ENCODE data around the gene MTURN.

Gene MTURN

DNA sequence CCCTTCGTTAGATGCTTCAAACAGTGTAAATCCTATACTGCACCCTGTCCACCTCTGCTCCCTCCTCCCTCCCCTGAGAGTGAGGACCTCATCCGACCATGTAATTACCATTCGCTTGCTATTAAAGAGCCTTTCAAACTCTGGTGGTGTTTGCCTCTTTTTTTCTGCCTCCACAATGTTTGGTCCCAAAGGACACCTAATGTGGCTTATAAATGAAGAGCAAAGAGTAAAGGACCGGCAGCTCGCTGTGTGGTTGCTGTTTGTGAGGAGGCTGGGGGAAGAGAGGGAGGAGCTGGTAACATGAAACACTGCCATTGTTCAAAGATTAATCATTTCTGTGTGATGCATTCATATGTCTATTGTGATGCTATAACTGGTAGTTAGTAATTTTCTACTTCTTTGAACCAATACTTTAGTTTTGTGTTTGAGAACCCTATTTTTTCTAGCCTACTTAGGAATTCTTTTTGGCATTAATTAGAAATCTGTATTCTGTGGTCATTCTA is 27.9 kb downstream of the MTURN start:
- DNase-seq: peak; percentile 100

DNA sequence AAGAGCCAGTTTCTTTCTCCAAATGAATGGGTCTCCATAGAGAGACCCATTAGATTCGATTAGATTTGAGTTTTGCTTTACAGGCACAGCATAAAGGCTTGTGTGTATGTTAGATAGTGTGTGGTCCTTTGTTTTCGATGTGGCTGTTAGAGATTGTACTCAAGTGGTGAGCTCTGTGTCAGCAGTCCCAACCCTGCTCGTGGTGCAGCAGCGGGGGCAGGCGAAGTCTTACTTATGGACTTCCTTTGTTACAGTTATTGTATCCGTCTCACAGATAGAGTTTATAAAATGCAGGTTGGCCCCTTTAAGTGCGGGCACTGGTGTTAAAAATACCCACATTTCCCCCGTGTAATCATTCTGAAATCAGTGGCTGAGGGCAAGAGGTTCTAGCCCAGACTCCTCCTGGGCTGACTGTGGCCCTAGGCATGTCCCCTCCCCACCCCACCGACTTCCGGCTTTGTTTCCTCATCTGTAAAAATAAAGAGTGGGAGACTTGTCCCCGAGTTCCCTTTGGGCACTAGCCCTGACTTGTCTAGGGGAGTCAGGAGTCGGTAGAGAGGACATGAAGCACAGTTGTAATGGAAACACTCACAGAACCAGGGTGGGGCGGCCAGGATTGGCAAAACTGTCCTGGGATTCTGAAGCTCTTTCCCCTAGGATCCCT is 28.6 kb downstream of the MTURN start:
- peak; percentile 95 for DNase-seq

DNA sequence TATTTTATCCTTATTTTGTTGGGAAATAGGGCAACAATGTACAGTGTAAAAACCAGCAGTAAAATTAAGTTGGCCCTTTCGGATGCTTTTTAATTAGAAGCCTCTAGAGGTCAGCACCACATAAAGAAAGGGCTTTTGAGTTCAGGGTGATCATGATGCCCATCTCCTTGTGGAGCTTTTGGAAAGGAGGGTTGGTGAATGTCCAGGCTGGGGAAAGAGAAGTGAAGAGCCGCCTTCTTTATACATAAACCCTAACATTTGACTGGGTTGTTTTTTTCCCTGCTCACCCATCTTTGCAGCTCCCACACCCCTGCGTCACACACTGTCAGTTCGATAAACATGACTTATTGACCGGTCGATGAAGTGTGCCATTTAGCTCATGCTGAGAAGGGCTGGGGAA is 29.8 kb downstream of the MTURN start:
- peak; percentile 86 for DNase-seq

DNA sequence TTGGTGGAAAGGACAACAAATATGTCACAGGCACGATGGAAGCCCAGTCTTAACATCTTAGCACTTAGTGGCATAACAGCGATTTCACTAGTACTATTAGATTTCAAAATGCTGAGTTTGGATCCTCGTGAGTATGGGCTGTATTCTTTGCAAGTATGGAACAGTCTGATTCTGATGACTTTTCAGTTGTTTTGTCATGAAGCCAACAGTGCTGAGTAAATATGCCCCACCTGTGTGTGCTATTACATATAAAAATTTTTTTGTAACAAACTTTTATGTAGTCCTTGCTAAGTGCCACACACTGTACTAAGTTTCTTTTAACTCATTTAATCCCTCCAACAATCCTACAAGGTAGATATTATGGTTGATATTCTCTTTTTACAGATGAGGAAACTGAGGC is 30.8 kb downstream of the MTURN start:
- DNase-seq: no peak

DNA sequence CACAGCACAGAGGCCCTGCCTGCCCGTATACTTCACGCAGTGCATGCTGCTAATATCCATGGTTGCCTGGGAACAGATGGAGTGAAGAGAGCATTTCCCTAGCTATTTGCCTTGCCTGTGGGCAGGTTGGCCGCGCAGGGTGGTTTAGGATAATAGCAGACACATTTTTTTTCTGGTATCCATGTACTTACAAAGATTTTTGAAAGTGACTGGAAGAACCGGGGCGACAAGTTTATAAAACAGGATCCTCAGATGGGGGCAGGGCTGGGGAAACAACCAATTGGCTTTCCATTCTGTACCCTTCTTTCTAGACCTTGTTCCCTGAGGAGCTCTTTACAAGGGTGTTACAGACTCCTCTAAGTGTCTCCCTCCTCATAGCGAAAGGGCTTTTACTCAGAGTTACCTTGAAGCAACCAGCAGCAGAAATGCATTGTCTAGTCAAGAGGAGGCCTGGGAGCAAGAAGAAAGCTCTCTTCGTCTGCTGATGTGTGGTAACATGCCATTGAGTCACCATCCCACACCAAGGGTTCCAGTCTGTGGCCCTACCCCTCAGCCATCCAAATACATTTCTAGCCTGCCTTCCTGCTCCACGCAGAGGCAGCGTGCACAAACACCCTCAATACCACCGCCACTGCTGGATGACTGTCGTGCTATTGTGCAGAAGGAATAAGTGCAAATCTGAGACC is 31.5 kb downstream of the MTURN start:
- peak; percentile 59 for DNase-seq

DNA sequence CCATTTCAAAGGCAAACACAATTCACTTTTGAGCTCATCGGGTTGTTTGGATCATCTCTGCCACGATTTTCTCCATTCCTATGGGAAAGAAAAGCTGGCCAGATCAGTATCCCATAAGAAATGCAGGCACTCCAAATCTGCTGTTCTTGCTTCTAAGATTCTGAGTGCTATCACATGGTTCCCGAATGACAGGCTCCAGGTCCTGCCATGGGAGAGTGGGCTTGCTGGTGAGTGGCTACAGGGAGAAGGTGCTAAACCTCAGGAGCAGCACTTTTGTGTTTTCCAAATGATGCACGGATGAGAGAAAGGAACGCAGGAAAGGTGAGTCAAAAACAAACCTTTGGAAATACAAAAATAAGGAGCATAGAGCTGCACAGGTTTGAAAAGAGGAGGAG is 32.1 kb downstream of the MTURN start:
- no peak for DNase-seq

DNA sequence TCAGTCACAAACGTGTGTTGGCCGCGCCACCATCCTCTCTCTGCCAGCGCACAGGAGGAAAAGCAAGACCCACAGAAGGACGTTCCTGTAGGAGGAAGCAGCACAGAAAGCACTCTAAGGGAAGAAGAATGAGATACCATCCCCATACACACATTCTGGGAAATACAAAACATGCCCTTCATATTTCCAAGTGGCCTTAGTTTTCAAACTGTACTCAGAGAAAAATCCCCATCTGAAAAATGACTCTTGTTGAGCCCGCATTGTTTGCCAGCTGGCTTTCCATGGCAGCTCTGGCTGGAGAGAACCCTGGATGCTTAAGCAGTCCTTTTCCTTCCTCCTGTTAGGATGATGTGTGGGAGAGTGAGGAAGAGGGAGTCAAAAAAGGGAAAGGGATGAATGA is 33.1 kb downstream of the MTURN start:
- DNase-seq: no peak

DNA sequence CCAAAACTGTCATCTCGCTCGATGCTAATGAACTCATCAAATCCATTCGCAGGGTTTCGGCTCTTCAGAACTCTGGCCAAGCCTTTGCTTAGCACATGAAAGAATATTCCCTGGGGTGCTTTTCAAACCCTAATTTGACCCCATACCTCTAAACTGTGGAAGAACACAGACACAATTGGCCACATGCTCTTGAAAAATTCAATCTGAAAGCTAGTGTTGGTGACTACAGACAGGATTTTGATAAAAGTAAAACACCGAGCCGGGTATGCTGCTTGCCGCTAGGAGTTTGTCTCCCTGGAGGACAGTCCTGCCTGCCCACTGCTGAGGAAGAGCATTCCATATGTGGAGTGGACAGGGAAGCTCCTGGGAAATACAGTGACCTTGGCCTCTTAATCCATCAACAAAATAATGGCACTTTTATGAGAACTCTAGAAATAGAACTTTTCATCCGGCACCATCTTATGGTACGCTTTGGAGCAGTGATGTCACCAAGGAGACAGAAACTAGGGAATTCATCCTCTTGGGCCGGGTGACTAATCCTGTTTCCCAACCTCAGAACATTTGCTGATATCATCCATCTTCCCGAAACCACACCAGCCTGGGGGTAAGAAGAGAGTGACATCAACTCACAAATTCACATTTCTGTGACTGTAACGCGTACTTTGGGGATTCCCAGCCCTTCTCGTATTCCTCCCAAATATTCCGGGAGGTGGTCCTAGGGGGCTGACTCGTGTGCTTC is 34.2 kb downstream of the MTURN start:
- DNase-seq: no peak

DNA sequence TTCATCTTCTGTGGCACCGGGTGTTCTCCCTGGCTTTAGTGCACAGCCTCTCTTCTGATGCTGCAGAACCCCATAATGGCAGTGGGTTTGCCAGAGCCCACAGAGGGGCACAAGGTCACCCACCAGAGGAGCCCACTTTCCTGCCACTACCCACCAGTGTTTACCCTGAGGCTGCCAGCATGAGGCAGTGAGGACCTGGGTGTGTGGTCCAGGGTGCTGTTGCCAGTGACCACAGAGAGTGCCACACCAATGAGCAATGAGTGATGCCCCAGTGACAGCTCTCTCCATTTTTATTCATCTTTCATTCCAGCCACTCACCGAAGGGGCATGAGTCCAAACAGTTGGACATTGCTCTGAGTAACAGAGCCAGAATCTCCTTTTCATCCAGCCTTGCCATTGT is 34.8 kb downstream of the MTURN start:
- DNase-seq: no peak

DNA sequence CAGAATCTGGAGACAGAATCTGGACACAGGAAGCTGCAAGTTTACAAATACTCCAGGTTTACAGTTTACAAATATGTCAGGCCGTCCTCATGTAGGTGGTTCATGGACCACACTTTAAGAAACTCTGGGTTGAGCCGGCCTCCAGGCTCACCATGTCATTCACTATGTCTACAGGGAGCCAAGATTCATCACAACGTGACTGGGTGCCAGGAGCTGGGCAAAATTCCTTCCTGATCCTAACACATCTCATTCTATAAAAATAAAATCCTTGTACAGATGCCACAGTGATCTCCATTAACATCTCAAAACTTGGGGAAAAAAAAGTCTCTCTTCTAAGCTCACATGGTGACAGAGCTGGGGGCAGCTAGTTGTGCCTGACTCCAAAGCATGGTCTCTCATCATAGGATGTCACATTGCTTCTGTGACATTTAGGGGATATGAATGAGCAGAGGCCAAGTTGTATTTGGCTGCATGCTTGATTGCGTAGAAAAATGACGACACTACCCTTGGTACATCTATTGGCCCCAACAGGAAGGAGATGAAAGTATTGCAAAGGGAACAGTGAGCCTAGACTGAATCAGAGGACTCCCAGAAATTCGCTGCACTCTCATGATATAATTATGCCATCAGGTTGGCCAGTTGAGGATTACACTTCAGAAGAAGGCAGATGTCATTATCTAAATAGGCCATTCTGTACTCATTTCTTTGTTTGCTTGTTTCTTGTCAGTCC is 35.9 kb downstream of the MTURN start:
- no peak for DNase-seq

DNA sequence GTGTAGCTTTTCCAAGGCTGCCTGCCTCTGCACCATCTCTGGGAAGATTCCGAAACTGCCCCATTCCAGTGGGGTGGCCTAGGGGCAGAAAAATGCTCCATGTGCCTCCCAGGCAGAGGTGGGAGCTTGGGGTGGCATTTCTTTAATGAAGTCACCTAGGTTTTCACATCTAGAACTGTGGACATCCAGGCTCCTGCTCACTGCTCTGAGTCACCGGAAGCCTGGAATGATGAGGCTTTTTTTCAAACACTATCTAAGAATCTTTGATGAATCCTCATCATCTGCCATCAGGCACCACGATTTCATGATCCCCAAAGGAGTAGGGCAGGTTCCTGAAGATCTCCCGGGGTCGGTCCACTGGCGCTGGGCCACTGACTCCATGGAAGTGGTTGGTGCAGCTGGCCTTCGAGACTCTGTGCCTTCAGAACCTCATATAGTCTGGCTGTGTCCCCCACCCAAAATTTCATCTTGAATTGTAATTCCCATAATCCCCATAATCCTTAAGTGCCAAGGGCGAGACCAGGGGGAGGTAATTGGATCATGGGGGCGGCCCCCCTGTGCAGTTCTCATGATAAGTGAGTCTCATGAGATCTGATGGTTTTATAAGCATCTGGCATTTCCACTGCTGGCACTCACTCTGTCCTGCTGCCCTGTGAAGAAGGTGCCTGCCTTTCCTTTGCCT is 37.1 kb downstream of the MTURN start:
- no peak for DNase-seq

DNA sequence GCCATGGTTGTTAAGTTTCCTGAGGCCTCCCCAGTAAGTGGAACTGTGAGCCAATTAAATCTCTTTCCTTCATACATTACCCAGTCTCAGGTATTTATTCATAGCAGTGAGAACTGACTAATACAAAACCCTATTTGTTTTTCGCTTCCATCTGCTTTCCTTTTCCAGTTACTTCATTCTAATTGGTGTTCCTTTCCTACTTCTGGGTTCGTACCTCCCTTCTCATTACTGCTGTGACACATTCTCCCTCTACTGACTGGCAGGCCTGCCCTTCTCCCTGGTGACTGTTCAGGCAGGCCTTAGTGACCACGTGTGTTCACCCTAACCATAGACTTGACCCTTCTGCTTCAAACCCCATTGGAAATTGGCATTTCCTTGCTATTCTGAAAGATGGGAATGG is 37.7 kb downstream of the MTURN start:
- peak; percentile 92 for DNase-seq

DNA sequence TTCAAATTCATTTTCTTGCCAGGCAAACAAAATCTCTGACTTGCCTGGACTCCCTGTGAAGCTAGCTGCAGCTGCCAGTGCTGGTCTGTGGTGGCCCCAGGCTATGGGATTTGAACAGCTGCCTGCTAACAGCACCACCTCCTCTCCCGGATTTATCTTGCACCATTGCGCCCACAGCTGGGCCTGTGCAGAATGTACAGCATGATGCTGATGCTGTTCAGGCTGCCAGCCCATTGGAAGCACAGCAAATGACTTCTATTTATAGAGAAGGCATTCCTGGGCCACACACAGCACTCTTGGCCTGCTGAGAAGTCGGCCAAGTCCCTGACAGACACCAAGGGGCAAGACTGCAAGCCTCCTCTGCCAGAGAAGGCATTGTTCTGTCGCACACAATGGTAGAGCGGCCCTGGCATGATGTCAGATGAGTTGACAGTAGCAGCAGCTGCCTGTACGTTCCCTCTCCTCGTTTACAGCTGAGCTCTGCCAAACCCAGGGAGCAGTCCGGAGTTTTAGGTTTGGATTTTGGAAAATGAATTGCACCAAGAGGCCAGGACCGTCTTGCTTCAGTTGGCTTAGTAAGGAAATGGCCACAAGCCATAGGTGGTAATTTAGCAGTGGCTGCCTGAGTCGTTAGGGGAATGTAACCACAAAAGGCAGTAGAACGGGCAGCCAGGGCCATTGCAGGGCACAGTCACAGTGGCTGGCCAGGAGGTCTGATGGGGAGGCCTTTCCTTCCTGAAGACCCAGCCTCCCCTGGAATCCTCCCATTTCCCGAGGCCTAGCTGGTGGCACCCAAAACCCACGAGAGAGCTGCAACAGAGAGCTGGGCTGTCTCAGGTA is 38.5 kb downstream of the MTURN start:
- peak; percentile 100 for DNase-seq

DNA sequence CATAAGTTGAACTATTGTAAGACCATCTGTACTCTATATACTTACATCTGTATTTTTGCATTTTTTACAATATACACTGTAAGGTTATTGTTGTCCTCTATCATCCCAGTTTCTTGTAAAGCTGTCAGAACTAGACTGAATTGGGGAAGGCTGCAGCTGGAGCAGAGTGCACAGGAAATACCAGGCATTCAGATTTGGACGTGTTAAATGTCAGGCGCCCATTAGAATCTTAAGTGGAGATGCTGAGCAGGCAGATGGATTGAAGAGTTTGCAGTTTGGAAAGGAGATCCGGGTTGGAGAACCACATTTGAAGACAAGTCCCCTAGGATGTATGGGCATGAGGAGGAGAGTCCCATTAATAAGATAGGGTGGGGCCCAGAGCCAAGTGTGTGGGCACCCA is 40.4 kb downstream of the MTURN start:
- DNase-seq: peak; percentile 29

DNA sequence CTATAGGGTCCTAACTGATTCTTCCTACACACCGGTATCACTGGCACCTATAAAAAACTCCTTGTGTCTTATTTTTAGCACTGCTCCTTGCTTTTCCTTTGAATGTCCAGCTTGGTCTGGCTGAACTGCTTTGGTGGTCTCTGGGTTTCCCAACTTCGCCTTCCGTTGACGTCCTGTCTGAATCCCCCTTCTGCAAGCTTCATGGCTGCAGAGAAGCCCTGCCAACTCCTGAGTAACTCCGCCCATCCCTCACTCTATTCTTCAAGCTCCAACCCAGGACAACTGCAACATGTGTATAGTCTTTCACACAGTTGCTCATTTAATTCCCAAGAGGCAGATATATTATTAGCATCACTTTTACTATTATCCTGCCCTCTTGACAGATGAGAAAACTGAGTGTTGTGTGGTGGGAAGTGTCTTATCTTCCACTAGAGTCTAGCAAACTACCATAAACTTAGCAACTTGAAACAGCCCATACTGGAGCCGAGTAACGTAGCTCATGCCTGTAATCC is 40.9 kb downstream of the MTURN start:
- no peak for DNase-seq

DNA sequence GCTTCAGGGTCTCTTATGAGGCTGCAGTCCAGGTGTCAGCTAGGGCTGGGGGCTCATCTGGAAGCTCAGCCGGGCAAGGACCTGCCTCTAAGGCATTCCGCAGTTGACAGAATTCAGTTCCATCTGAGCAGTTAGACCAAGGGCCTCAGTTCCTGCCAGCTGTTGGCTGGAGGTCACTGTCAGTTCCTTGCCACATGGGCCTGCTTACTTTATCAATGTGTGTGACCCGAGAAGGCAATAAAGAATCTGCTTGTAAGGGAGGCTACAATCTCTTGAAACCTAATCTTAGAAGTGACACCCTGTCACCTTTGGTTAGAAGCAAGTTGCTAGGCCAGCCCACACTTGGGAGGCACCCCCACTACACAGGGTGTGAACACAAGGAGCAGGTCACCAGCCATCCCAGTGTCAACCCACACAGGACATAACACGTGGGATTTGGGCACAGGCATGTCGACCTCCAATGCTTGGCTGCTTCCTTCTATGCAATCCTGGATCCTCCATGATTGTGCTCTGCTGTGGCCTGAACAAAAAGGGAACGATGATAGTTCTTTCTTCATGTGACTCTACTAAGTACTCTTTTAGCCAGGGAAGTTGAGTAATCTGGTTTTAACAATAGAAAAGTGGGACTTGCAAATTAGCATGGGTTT is 41.8 kb downstream of the MTURN start:
- DNase-seq: no peak

DNA sequence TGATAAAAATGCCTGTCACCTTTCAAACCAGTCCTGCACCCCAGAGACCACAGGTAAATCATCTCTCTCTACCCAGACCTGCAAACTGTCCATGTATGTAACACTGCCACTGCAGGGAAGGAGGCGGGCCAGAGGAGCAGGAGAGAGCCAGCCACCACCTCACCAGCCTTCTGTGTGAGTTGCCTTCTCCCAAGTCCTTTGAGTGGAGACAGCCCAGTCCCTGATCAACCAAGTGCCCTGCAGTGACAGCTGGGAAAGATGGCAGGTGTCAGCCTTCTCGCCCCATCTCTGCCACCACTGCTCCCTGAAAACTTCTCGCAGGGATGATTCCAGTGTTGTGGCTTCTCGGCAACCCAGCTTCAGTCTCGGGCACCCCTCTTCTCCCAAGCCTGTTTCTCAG is 42.4 kb downstream of the MTURN start:
- no peak for DNase-seq

DNA sequence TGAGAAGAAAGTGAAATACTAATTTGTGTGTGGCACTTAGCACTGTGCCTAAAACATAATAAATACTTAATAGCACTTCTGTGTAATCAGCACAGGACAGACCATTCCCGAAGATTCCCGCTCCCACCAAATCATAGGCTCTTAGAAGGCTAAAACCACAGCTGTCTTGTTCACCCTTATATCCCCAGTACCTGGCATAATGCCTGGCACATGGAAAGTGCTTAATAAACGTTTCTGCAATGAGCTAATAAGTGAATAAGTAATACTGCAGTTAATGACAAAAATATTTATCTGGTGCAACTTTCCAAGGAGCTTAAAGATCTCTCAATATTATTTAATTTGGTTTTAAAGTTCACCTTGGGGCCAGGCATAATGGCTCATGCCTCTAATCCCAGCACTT is 43.2 kb downstream of the MTURN start:
- DNase-seq: no peak

DNA sequence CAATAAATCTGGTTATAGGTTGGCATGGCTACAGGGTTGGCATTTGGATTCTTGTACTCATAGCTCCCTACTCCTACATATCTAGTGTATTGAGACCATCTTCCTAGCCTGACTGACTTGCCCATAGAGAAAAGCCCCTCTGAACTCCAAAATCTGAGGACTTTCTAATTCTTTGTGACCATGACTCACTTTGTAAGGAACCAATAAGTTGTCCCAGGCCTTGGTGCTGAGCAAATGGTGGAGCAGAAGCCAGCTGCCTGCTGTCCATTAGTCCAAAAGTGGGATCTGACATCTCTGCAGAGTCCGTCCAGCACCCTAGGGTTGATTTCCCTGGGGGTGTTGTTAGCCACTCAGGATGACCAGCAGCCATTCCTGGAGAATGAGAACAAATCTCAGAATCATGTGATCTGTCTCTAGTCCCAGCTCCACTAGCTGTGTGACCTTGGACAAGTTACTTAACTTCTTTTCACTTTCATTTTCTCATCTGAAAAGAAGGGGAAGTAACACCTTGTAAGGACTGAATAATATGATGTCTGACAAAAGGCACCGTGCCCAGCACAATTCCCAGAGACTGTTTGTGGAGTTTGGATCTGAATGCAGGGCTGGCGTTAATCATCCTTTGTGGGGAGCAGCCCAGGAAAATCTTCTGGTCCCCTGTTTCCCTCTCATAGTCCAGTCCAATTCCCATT is 44.1 kb downstream of the MTURN start:
- DNase-seq: no peak

DNA sequence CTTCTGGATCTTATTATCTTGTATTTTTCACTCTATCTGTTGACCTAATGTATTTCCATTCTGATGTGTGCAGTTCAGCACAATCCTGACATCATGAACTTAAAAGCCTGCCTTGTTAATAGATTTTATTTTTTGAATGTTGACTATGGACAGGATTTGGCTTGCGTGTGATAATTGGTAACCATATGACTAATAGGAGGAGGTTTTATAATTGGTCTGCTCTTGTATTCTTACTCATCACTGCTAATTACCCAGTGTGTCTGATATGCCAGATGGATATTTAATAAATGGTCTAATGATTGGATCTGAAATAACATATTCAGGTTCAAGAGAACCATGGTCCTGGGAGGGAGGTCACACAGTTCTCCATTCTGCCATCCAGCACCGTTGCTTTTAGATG is 45.9 kb downstream of the MTURN start:
- peak; percentile 70 for DNase-seq
